ENCODE data around the gene BRCC3. TPM values are rescaled to one million over a fixed set of nuclear protein-coding genes. Genes with fewer than 3 reads are reported as not detected.

The BRCC3 gene
- polyA plus RNA-seq, 1 donor (not counting 4 experiments of a cell fraction or from before 2014, with no cell fraction given), result 24.8 TPM

DNA sequence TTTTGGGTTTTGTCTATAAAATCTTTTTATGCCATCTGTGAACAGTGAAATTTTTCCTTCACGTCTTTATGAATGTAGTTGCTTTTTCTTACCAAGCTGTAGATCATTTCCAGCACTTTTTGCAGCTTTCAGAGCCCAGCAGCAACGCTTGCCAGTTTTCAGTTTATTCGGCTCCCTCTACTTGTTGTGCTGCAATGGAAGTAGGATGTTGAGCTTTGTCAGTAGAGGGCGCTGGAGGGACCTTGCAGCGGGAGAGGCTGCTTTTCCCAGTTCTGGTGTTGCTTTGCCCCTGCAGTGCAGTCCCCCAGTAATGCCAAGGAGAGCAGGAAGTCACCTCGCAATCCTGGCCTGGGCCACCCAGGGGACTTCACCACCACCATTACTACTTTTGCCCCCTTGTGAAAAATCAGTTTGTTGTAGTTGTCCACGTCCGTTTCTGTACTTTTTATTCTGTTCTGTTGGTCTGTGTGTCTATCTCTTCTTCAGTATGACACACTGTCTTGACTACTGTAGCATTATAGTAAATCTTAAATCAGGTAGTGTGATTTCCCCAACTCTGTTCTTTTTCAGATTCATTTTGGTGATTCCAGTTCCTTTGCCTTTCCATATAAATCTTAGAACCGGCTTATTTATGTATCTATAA lies 22.2 kb upstream of the BRCC3 start:
- Histone ChIP-seq H4K20me1 (ENCODE audit: control insufficient read depth, extremely low read depth, insufficient read depth, low read length) (no peaks in the 10 kb centered on the region), H3K79me2 (ENCODE audit: control insufficient read depth, insufficient read depth, low read length) (no peaks in the 10 kb centered on the region), H3K9me1 (ENCODE audit: control insufficient read depth, extremely low read depth, insufficient read depth, low read length) (no peaks in the 10 kb centered on the region), H3K9ac (ENCODE audit: control insufficient read depth, extremely low read depth, insufficient read depth, low read length) (no peak overlapping the region), H3K4me3 (ENCODE audit: control insufficient read depth in 2 of 3, extremely low read depth in 1 of 3, insufficient read depth in 2 of 3, low read depth in 1 of 3, low read length in 3 of 3) (no peak overlapping the region), H3K27ac (ENCODE audit: control insufficient read depth, insufficient read depth, low read length) (no peak overlapping the region), H2AFZ (ENCODE audit: control insufficient read depth, low read length) (no peak overlapping the region), H3K36me3 (ENCODE audit: control insufficient read depth in 2 of 2, extremely low read depth in 1 of 2, insufficient read depth in 2 of 2, low read length in 2 of 2) (no peaks in the 10 kb centered on the region), H3K4me2 (ENCODE audit: control insufficient read depth, extremely low read depth, insufficient read depth, low read depth, low read length) (no peak overlapping the region), H3K4me1 (ENCODE audit: control insufficient read depth, extremely low read depth, insufficient read depth, low read length) (no peaks in the 10 kb centered on the region), H3K9me3 (ENCODE audit: control insufficient read depth, low read depth, low read length) (no peaks in the 10 kb centered on the region), H3K27me3 (ENCODE audit: control insufficient read depth, extremely low read depth, insufficient read depth, low read length) (no peaks in the 10 kb centered on the region)
- FAIRE-seq (no peak), DNase-seq (ENCODE audit: low read depth, low spot score) (no peak)
- dilution Hi-C loops (cut with MboI; ENCODE audit: extremely low pct_ligation_motif_present, low sequenced_read_pairs), result no loop called here
- TF ChIP-seq, protein P1, sequence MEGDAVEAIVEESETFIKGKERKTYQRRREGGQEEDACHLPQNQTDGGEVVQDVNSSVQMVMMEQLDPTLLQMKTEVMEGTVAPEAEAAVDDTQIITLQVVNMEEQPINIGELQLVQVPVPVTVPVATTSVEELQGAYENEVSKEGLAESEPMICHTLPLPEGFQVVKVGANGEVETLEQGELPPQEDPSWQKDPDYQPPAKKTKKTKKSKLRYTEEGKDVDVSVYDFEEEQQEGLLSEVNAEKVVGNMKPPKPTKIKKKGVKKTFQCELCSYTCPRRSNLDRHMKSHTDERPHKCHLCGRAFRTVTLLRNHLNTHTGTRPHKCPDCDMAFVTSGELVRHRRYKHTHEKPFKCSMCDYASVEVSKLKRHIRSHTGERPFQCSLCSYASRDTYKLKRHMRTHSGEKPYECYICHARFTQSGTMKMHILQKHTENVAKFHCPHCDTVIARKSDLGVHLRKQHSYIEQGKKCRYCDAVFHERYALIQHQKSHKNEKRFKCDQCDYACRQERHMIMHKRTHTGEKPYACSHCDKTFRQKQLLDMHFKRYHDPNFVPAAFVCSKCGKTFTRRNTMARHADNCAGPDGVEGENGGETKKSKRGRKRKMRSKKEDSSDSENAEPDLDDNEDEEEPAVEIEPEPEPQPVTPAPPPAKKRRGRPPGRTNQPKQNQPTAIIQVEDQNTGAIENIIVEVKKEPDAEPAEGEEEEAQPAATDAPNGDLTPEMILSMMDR (optimal IDR thresholded peaks at IDR 0.05 in 1 of 3, IDR thresholded peaks at IDR 0.05 in 1 of 3, conservative IDR thresholded peaks at IDR 0.05 in 1 of 3; ENCODE audit: extremely low read depth in 1 of 3, insufficient read depth in 2 of 3, low read length in 3 of 3), result peak; percentile 49 to 74 (median 68)
- no peak for TF ChIP-seq EZH2 (IDR thresholded peaks at IDR 0.05; ENCODE audit: low read length)

DNA sequence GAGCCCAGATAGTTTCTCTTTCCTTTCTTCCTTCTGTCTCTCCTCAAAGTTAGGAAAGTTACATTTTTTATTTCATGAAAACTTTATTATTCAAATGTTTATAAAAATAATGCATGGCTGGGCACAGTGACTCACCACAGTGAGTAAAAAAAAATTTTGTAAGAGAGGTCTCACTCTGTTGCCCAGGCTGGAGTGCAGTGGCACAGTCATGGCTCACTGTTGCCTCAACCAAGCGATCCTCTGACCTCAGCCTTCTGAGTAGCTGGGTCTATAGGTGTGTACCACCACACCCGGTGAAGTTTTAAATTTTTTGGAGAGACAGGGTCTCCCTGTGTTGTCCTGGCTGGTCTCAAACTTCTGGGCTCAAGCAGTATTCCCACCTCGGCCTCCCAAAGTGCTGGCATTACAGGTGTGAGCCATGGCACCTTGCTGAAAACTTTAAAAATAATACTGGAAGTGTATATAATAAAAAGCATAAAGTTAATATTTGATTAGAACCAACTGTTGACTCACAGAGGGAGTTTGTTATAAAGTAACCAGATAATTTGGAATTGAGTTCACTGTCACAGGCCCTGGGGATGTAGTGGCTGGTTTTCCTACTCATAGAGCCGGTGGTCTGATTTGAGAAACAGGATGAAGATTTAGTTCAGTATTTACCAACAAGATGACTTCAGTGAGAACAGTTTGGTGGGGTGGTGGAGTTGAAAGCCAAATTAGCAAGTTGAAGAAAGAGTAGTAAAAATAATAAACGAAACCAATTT lies 18.4 kb upstream of the BRCC3 start:
- Histone ChIP-seq H3K9me3 (ENCODE audit: control insufficient read depth, low read depth, low read length) (no peaks in the 10 kb centered on the region), H3K27me3 (ENCODE audit: control insufficient read depth, extremely low read depth, insufficient read depth, low read length) (no peaks in the 10 kb centered on the region), H3K9ac (ENCODE audit: control insufficient read depth, extremely low read depth, insufficient read depth, low read length) (no peak overlapping the region), H3K79me2 (ENCODE audit: control insufficient read depth, insufficient read depth, low read length) (no peaks in the 10 kb centered on the region), H3K4me3 (ENCODE audit: control insufficient read depth in 2 of 3, extremely low read depth in 1 of 3, insufficient read depth in 2 of 3, low read depth in 1 of 3, low read length in 3 of 3) (no peak overlapping the region), H3K4me1 (ENCODE audit: control insufficient read depth, extremely low read depth, insufficient read depth, low read length) (peaks cover 4% of the 10 kb centered on the region), H4K20me1 (ENCODE audit: control insufficient read depth, extremely low read depth, insufficient read depth, low read length) (no peaks in the 10 kb centered on the region), H3K9me1 (ENCODE audit: control insufficient read depth, extremely low read depth, insufficient read depth, low read length) (no peaks in the 10 kb centered on the region), H3K36me3 (ENCODE audit: control insufficient read depth in 2 of 2, extremely low read depth in 1 of 2, insufficient read depth in 2 of 2, low read length in 2 of 2) (no peaks in the 10 kb centered on the region), H3K27ac (ENCODE audit: control insufficient read depth, insufficient read depth, low read length) (no peak overlapping the region), H3K4me2 (ENCODE audit: control insufficient read depth, extremely low read depth, insufficient read depth, low read depth, low read length) (no peak overlapping the region), H2AFZ (ENCODE audit: control insufficient read depth, low read length) (no peak overlapping the region)
- dilution Hi-C loops (cut with MboI; ENCODE audit: extremely low pct_ligation_motif_present, low sequenced_read_pairs), result no loop called here
- DNase-seq (ENCODE audit: low read depth, low spot score), result no peak
- TF ChIP-seq, protein P1 (optimal IDR thresholded peaks at IDR 0.05 in 1 of 3, IDR thresholded peaks at IDR 0.05 in 1 of 3, conservative IDR thresholded peaks at IDR 0.05 in 1 of 3; ENCODE audit: extremely low read depth in 1 of 3, insufficient read depth in 2 of 3, low read length in 3 of 3), result no peak
- no peak for TF ChIP-seq EZH2 (IDR thresholded peaks at IDR 0.05; ENCODE audit: low read length)
- FAIRE-seq, result no peak
